GM10248 (cell line): ENCODE data around the gene CA5A.

Source experiments
- CTCF ChIA-PET: fragments of 300-600 bp; sonication (Branson Sonifier 250); formaldehyde crosslinking; extraction: SDS; loops from one replicate; lab custom pipeline; 2021; ENCODE audit warnings: antibody characterized with exemption; lab: Yijun Ruan, JAX
- POLR2A ChIA-PET: fragments of 350-650 bp; sonication (Branson Sonifier 250); formaldehyde crosslinking; extraction: SDS; loops from one replicate; lab custom pipeline; 2020; ENCODE audit warnings: antibody characterized with exemption; lab: Yijun Ruan, JAX
- DNase-seq: peaks from one replicate; pipeline ENCODE4 v3.0.0; 2012; ENCODE audit errors: extremely low spot score
- CTCF ChIP-seq: IDR thresholded peaks from 2 replicates; pipeline ENCODE4 v1.5.1; 2012; ENCODE audit warnings: mild to moderate bottlenecking, low read depth; ENCODE audit errors: extremely low read depth, missing control alignments, control extremely low read depth

The CA5A gene

GRCh38 chr16:87931504-87931903 is 4.8 kb downstream of the CA5A start:
- no peak for DNase-seq
- ChIA-PET POLR2A (no interaction called here), CTCF (no interaction called here)

GRCh38 chr16:87930456-87930855 is 5.9 kb downstream of the CA5A start:
- no peak for DNase-seq
- ChIA-PET CTCF (interaction anchor here (3.2 kb wide), 1 partner anchor 151 kb away, joined by 13 read pairs; no protein-coding TSS in a partner anchor), POLR2A (interaction anchor here (0.7 kb wide), 1 partner anchor 23 kb away, joined by 5 read pairs; no protein-coding TSS in a partner anchor)
- peak; percentile 20 for TF ChIP-seq CTCF

More at GRCh38 chr16:87931504-87931903, 4.8 kb downstream of the CA5A start:
- no peak for TF ChIP-seq CTCF

- no peak for TF ChIP-seq CTCF
- POLR2A ChIA-PET, result no interaction called here
- DNase-seq, result no peak
- CTCF ChIA-PET, result interaction anchor here (1.3 to 3.2 kb wide), 2 partner anchors 15 to 151 kb away, joined by 3 to 13 read pairs; no protein-coding TSS in a partner anchor
Measured at GRCh38 chr16:87929986-87930385, 6.3 kb downstream of the CA5A start.

GRCh38 chr16:87927195-87927562 is 9.2 kb downstream of the CA5A start:
- DNase-seq, result no peak
- ChIA-PET POLR2A (no interaction called here), CTCF (interaction anchor here (2.1 kb wide), 1 partner anchor 56 kb away, joined by 5 read pairs; no protein-coding TSS in a partner anchor)
- TF ChIP-seq CTCF, result no peak

GRCh38 chr16:87926246-87927194 is 9.8 kb downstream of the CA5A start:
- POLR2A ChIA-PET, result interaction anchor here (0.6 kb wide), 1 partner anchor 11 kb away, joined by 7 read pairs; no protein-coding TSS in a partner anchor
- peak; percentile 81 for DNase-seq
- CTCF ChIA-PET, result interaction anchor here (1.2 to 2.5 kb wide), 5 partner anchors 11 to 511 kb away, joined by 4 to 13 read pairs (median 5); no protein-coding TSS in a partner anchor
- no peak for TF ChIP-seq CTCF
